GM12878 (cell line): ENCODE measurements around the gene LRIT1. TPM values are rescaled to one million over a fixed set of nuclear protein-coding genes. Genes with fewer than 3 reads are reported as not detected.

Source experiments
- ATAC-seq: fragments of 200-7000 bp; cut with Tn5 transposase; 3 replicates; pipeline ENCODE4 v1.9.1; 2020; ENCODE audit warnings: mild to moderate bottlenecking, moderate library complexity
- BruUV-seq: library from RNA; stranded (reverse); fragments of 400-500 nt; replicated peaks from 2 replicates; lab custom pipeline; 2021; lab: Mats Ljungman, UMichigan
- CTCF ChIA-PET: fragments of 300-600 bp; sonication (Branson Sonifier 250); formaldehyde crosslinking; extraction: SDS; loops from one replicate; lab custom pipeline; 2021; ENCODE audit warnings: inconsistent platforms; lab: Yijun Ruan, JAX
- POLR2A ChIA-PET: fragments of 350-600 bp; formaldehyde crosslinking; extraction: SDS; loops from one replicate; lab custom pipeline; 2021; ENCODE audit warnings: inconsistent platforms; lab: Charles Lee
- RAD21 ChIA-PET: fragments of 300-600 bp; sonication (Branson Sonifier 250); formaldehyde crosslinking; loops from one replicate; lab custom pipeline; 2023; ENCODE audit warnings: antibody characterized with exemption; ENCODE audit not compliant: unreplicated experiment; lab: Charles Lee
- SMC1A ChIA-PET: fragments of 300-600 bp; sonication (Branson Sonifier 250); formaldehyde crosslinking; loops from one replicate; lab custom pipeline; 2023; ENCODE audit not compliant: unreplicated experiment, uncharacterized antibody; lab: Charles Lee
- DNase-seq: peaks from one replicate; pipeline ENCODE4 v3.0.0-alpha.2; 2011; ENCODE audit warnings: low read depth, low spot score
- FAIRE-seq: peaks from 3 replicates; lab custom pipeline; 2011; peaks lifted over from hg19 to GRCh38; lab: Jason Lieb, UNC
- H2AFZ ChIP-seq: 2 replicates; pipeline ENCODE4 v1.6.0; 2011; ENCODE audit warnings: low read depth, low read length, control low read depth; ENCODE audit not compliant: control insufficient read depth
- H3K27ac ChIP-seq: 2 replicates; pipeline ENCODE4 v1.5.1; 2011; ENCODE audit warnings: control low read depth; ENCODE audit not compliant: control insufficient read depth, insufficient read depth
- H3K27me3 ChIP-seq, 2 experiments: replicated peaks in 1 of 2; 2 replicates each; pipeline versions ENCODE4 v1.6.0 to v1.6.1; 2011; ENCODE audit warnings: low read length in 1 of 2; ENCODE audit not compliant: control insufficient read depth in 2 of 2, insufficient read depth in 2 of 2
- H3K36me3 ChIP-seq, 2 experiments: 2 replicates each; pipeline ENCODE4 v1.5.1; 2011; ENCODE audit warnings: low read length in 1 of 2; ENCODE audit not compliant: control insufficient read depth in 2 of 2, insufficient read depth in 2 of 2
- H3K4me1 ChIP-seq: 2 replicates; pipeline ENCODE4 v1.6.1; 2011; ENCODE audit warnings: mild to moderate bottlenecking, low read length, moderate library complexity, mixed read lengths; ENCODE audit not compliant: control insufficient read depth, insufficient read depth
- H3K4me2 ChIP-seq: 2 replicates; pipeline ENCODE4 v1.6.0; 2011; ENCODE audit warnings: control low read depth; ENCODE audit not compliant: control insufficient read depth, insufficient read depth
- H3K4me3 ChIP-seq: fragments of 200-600 bp; sonication (generic); 2 replicates; pipeline ENCODE4 v1.5.1; 2016
- H3K79me2 ChIP-seq: 2 replicates; pipeline ENCODE4 v1.6.0; 2011; ENCODE audit warnings: low read length; ENCODE audit not compliant: control insufficient read depth, insufficient read depth
- H3K9ac ChIP-seq: 2 replicates; pipeline ENCODE4 v1.8.0; 2011; ENCODE audit warnings: low read length, control low read depth, mixed read lengths; ENCODE audit not compliant: control insufficient read depth, insufficient read depth
- H3K9me3 ChIP-seq: replicated peaks from 3 replicates; pipeline ENCODE4 v1.5.1; 2011; ENCODE audit warnings: mild to moderate bottlenecking, low read length; ENCODE audit not compliant: control insufficient read depth, insufficient read depth
- H4K20me1 ChIP-seq: 2 replicates; pipeline ENCODE4 v1.6.0; 2011; ENCODE audit not compliant: control insufficient read depth, insufficient read depth
- SPI1 ChIP-seq: IDR thresholded peaks from 2 replicates; pipeline ENCODE4 v1.6.1; 2011; ENCODE audit warnings: low read depth, mild to moderate bottlenecking, low read length, moderate library complexity, borderline replicate concordance; ENCODE audit not compliant: insufficient read depth
- WGBS: methylation state at CpG from one replicate; pipeline ENCODE4 v1.1.6; 2016; ENCODE audit warnings: low lambda C conversion rate; ENCODE audit not compliant: insufficient replicate concordance, insufficient coverage; ENCODE audit errors: missing lambda C conversion rate; 5-methylcytosine and 5-hydroxymethylcytosine counted together
- in situ Hi-C: fragments of 300-500 bp; cut with MboI; formaldehyde crosslinking; loops from 9 replicates; pipeline ENCODE4 v1.14.3; 2018; ENCODE audit warnings: mixed read lengths
- intact Hi-C: fragments of 100-400 bp; cut with micrococcal nuclease; formaldehyde crosslinking; loops from one replicate; pipeline ENCODE4 v1.14.2; 2022; ENCODE audit not compliant: unreplicated experiment
- polyA plus RNA-seq, 11 experiments: library from polyadenylated mRNA; depleted of rRNA in 4 of 11; unstranded in 6 of 11; stranded (reverse) in 5 of 11; fragments of >200 nt; fragmentation: Nextera tagmentation in 4 of 11; fragmentation: Illumina TruSeq in 1 of 11; extraction: Ambion mirVana in 4 of 11; extraction: Trizol in 1 of 11; gene quantifications; 1 replicate in 1 of 11; 2 replicates in 10 of 11; pipeline versions ENCODE4 v1.2.1 to v1.2.3, GENCODE V29; 2011 to 2016; ENCODE audit warnings: inconsistent platforms in 2 of 11, missing spikeins in 2 of 11, low read depth in 1 of 11
- total RNA-seq, 4 experiments: library from RNA; depleted of rRNA in 3 of 4; stranded (reverse); fragments of >200 nt in 3 of 4; fragmentation: Illumina TruSeq in 1 of 4; extraction: Trizol in 1 of 4; gene quantifications; 2 replicates each; pipeline versions ENCODE4 v1.2.1 to v1.2.3, GENCODE V29; 2013 to 2021
- TF ChIP-seq, protein P1 (sequence below): IDR thresholded peaks from 2 replicates; pipeline ENCODE4 v1.6.1; 2012; ENCODE audit warnings: improper control_type of control experiment, low read depth, low read length; ENCODE audit not compliant: insufficient replicate concordance

Gene LRIT1
- total and polyA plus RNA-seq, 10 of the 15 experiments (the other 5 are each of a cell fraction or from before 2014, with no cell fraction given), result not detected

DNA sequence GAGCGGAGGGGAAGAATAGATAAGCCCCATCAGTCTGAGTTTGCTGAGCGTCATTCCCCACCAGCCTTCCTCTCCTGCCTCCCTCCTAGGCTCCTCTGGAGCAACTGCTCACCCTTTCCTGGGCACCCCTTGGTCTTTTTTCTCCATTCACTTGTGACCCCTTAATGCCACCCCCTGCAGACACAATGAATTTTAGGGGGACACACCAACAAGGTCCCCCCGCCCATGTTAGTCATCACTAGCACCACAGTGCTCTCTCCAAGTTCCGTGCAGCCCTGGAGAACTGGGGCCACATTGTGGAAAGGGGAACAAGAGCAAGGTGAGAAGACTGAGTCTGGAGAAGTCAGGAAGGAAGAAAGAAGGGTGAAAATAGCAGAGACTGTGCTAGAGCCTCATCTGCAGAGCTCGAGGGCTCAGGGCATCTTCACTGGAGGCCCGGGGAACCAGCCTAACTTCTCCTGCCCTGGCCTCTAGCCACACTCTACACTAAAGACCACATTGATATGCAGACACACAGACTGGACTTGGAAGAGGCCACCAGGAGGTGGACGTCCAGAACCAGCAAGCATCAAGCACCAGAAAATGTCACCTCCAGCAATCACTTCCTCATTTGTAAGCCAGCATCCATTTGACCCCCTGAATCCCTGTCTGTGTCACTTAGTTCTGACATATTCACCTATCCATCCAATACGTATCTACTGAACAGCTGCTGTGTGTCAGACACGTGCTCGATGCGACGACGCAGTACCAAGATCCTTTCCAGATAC is 21.0 kb upstream of the LRIT1 start:
- Histone ChIP-seq H4K20me1 (no peaks in the 10 kb centered on the region), H3K4me2 (no peak overlapping the region), H3K27me3 (no peaks in the 10 kb centered on the region; a peak in 2 of 4 replicates), H3K9me3 (no peaks in the 10 kb centered on the region), H3K4me1 (no peaks in the 10 kb centered on the region), H3K4me3 (no peak overlapping the region), H3K27ac (no peak overlapping the region), H3K9ac (no peak overlapping the region), H3K79me2 (no peaks in the 10 kb centered on the region), H2AFZ (no peak overlapping the region), H3K36me3 (no peaks in the 10 kb centered on the region)
- 38% methylated on average over 13 of the region's 13 CpGs for WGBS
- BruUV-seq, result no TSS peak
- ChIA-PET CTCF (interaction anchor here (0.6 to 8.3 kb wide), 3 partner anchors 88 to 275 kb away, joined by 3 to 228 read pairs (median 9); no protein-coding TSS in a partner anchor), RAD21 (interaction anchor here (1.5 kb wide), 1 partner anchor 10 kb away, joined by 3 read pairs; no protein-coding TSS in a partner anchor), SMC1A (interaction anchor here (1.9 kb wide), 1 partner anchor 275 kb away, joined by 6 read pairs; no protein-coding TSS in a partner anchor), POLR2A (no interaction called here)
- in situ Hi-C loops, result no loop called here
- no peak for ATAC-seq
- TF ChIP-seq, protein P1, sequence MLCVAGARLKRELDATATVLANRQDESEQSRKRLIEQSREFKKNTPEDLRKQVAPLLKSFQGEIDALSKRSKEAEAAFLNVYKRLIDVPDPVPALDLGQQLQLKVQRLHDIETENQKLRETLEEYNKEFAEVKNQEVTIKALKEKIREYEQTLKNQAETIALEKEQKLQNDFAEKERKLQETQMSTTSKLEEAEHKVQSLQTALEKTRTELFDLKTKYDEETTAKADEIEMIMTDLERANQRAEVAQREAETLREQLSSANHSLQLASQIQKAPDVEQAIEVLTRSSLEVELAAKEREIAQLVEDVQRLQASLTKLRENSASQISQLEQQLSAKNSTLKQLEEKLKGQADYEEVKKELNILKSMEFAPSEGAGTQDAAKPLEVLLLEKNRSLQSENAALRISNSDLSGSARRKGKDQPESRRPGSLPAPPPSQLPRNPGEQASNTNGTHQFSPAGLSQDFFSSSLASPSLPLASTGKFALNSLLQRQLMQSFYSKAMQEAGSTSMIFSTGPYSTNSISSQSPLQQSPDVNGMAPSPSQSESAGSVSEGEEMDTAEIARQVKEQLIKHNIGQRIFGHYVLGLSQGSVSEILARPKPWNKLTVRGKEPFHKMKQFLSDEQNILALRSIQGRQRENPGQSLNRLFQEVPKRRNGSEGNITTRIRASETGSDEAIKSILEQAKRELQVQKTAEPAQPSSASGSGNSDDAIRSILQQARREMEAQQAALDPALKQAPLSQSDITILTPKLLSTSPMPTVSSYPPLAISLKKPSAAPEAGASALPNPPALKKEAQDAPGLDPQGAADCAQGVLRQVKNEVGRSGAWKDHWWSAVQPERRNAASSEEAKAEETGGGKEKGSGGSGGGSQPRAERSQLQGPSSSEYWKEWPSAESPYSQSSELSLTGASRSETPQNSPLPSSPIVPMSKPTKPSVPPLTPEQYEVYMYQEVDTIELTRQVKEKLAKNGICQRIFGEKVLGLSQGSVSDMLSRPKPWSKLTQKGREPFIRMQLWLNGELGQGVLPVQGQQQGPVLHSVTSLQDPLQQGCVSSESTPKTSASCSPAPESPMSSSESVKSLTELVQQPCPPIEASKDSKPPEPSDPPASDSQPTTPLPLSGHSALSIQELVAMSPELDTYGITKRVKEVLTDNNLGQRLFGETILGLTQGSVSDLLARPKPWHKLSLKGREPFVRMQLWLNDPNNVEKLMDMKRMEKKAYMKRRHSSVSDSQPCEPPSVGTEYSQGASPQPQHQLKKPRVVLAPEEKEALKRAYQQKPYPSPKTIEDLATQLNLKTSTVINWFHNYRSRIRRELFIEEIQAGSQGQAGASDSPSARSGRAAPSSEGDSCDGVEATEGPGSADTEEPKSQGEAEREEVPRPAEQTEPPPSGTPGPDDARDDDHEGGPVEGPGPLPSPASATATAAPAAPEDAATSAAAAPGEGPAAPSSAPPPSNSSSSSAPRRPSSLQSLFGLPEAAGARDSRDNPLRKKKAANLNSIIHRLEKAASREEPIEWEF, result no peak
- peak; percentile 71 for TF ChIP-seq SPI1
- no peak for FAIRE-seq
- DNase-seq, result no peak
- intact Hi-C loops, result loop anchor here (10.0 kb wide), 1 partner anchor 452 kb away; no protein-coding TSS in a partner anchor
